SK-N-SH treated with all-trans-retinoic acid at 6 μM for 48 hours (cell line): ENCODE data around the gene SLC8B1.

Experiments used
- ARNTL ChIP-seq: fragments of 450-650 bp; formaldehyde crosslinking; IDR thresholded peaks from 2 replicates; pipeline ENCODE4 v1.5.0; 2020; ENCODE audit warnings: low read depth, mild to moderate bottlenecking, moderate library complexity, borderline replicate concordance
- ESRRG ChIP-seq: fragments of 250-450 bp; sonication (Bioruptor Pico); IDR thresholded peaks from 2 replicates; pipeline ENCODE4 v1.6.1; 2021; ENCODE audit warnings: mild to moderate bottlenecking
- GLIS3 ChIP-seq: fragments of 250-450 bp; sonication (Bioruptor Pico); IDR thresholded peaks from 2 replicates; pipeline ENCODE4 v1.5.0; 2020; ENCODE audit warnings: mild to moderate bottlenecking, moderate library complexity
- ISL1 ChIP-seq: fragments of 250-450 bp; sonication (Bioruptor Pico); IDR thresholded peaks from 2 replicates; pipeline ENCODE4 v2.1.2; 2022; ENCODE audit warnings: mild to moderate bottlenecking, moderate library complexity
- OSR1 ChIP-seq: fragments of 250-450 bp; sonication (Bioruptor Pico); IDR thresholded peaks from 2 replicates; pipeline ENCODE4 v1.8.0; 2022; ENCODE audit warnings: moderate library complexity, mild to moderate bottlenecking, inconsistent platforms
- PPARA ChIP-seq: fragments of 250-450 bp; sonication (Bioruptor Pico); IDR thresholded peaks from 2 replicates; pipeline ENCODE4 v1.5.0; 2020; ENCODE audit warnings: mild to moderate bottlenecking, borderline replicate concordance
- ZFP3 ChIP-seq: fragments of 250-450 bp; sonication (Bioruptor Pico); IDR thresholded peaks from 2 replicates; pipeline ENCODE4 v1.5.0; 2020; ENCODE audit warnings: mild to moderate bottlenecking, moderate library complexity
- ZFP30 ChIP-seq: fragments of 450-650 bp; formaldehyde crosslinking; IDR thresholded peaks from 2 replicates; pipeline ENCODE4 v1.5.0; 2022; ENCODE audit warnings: mild to moderate bottlenecking, moderate library complexity
- ZNF565 ChIP-seq: fragments of 450-650 bp; formaldehyde crosslinking; conservative IDR thresholded peaks from 2 replicates; pipeline ENCODE4 v1.5.0; 2020; ENCODE audit warnings: low read depth, mild to moderate bottlenecking, moderate library complexity
- TF ChIP-seq, protein P1 (sequence below): fragments of 250-450 bp; sonication (Bioruptor Pico); IDR thresholded peaks from 2 replicates; pipeline ENCODE4 v1.8.0; 2020; ENCODE audit warnings: mild to moderate bottlenecking, moderate library complexity, borderline replicate concordance
- TF ChIP-seq, protein P2 (sequence below): fragments of 250-450 bp; sonication (Bioruptor Pico); IDR thresholded peaks from 2 replicates; pipeline ENCODE4 v1.5.1; 2020; ENCODE audit warnings: low read depth, mild to moderate bottlenecking, moderate library complexity
- TF ChIP-seq, protein P3 (sequence below): fragments of 250-450 bp; sonication (Bioruptor Pico); IDR thresholded peaks from 2 replicates; pipeline ENCODE4 v1.5.1; 2021; ENCODE audit warnings: mild to moderate bottlenecking, moderate library complexity
- TF ChIP-seq, protein P4 (sequence below): fragments of 250-450 bp; sonication (Bioruptor Pico); IDR thresholded peaks from 2 replicates; pipeline ENCODE4 v1.5.0; 2020; ENCODE audit warnings: mild to moderate bottlenecking, moderate library complexity

DNA sequence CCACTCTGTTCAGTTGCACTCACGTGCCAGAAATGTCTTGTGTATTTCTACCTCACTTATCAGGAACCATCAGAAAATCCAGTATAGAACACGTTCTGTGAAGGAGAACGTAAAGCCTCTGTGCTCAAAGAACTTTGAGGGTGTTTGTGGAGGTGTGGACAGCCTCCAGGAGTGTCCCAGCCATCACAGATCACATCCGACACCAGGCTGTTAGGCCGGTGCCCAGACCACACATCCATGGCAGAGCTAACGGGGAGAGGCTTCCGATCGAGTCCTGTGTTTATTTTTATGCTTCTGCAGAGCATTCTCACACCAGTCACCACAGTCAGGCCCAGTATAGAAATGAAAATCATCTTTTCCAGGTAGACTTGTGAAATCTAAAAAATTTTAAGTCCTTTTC is 60.1 kb downstream of the SLC8B1 start:
- TF ChIP-seq OSR1 (no peak), ARNTL (no peak), ZFP30 (CRISPR knock-in tag) (no peak), ISL1 (CRISPR knock-in tag) (no peak), ZFP3 (CRISPR knock-in tag) (no peak), GLIS3 (CRISPR knock-in tag) (no peak), ZNF565 (CRISPR knock-in tag) (no peak), ESRRG (CRISPR knock-in tag) (no peak), PPARA (CRISPR knock-in tag) (no peak)
- TF ChIP-seq, protein P1, sequence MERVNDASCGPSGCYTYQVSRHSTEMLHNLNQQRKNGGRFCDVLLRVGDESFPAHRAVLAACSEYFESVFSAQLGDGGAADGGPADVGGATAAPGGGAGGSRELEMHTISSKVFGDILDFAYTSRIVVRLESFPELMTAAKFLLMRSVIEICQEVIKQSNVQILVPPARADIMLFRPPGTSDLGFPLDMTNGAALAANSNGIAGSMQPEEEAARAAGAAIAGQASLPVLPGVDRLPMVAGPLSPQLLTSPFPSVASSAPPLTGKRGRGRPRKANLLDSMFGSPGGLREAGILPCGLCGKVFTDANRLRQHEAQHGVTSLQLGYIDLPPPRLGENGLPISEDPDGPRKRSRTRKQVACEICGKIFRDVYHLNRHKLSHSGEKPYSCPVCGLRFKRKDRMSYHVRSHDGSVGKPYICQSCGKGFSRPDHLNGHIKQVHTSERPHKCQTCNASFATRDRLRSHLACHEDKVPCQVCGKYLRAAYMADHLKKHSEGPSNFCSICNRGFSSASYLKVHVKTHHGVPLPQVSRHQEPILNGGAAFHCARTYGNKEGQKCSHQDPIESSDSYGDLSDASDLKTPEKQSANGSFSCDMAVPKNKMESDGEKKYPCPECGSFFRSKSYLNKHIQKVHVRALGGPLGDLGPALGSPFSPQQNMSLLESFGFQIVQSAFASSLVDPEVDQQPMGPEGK (CRISPR knock-in tag), result no peak
- TF ChIP-seq, protein P2, sequence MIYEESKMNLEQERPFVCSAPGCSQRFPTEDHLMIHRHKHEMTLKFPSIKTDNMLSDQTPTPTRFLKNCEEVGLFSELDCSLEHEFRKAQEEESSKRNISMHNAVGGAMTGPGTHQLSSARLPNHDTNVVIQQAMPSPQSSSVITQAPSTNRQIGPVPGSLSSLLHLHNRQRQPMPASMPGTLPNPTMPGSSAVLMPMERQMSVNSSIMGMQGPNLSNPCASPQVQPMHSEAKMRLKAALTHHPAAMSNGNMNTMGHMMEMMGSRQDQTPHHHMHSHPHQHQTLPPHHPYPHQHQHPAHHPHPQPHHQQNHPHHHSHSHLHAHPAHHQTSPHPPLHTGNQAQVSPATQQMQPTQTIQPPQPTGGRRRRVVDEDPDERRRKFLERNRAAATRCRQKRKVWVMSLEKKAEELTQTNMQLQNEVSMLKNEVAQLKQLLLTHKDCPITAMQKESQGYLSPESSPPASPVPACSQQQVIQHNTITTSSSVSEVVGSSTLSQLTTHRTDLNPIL (CRISPR knock-in tag), result no peak
- TF ChIP-seq, protein P3, sequence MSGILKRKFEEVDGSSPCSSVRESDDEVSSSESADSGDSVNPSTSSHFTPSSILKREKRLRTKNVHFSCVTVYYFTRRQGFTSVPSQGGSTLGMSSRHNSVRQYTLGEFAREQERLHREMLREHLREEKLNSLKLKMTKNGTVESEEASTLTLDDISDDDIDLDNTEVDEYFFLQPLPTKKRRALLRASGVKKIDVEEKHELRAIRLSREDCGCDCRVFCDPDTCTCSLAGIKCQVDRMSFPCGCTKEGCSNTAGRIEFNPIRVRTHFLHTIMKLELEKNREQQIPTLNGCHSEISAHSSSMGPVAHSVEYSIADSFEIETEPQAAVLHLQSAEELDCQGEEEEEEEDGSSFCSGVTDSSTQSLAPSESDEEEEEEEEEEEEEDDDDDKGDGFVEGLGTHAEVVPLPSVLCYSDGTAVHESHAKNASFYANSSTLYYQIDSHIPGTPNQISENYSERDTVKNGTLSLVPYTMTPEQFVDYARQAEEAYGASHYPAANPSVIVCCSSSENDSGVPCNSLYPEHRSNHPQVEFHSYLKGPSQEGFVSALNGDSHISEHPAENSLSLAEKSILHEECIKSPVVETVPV, result no peak
- TF ChIP-seq, protein P4, sequence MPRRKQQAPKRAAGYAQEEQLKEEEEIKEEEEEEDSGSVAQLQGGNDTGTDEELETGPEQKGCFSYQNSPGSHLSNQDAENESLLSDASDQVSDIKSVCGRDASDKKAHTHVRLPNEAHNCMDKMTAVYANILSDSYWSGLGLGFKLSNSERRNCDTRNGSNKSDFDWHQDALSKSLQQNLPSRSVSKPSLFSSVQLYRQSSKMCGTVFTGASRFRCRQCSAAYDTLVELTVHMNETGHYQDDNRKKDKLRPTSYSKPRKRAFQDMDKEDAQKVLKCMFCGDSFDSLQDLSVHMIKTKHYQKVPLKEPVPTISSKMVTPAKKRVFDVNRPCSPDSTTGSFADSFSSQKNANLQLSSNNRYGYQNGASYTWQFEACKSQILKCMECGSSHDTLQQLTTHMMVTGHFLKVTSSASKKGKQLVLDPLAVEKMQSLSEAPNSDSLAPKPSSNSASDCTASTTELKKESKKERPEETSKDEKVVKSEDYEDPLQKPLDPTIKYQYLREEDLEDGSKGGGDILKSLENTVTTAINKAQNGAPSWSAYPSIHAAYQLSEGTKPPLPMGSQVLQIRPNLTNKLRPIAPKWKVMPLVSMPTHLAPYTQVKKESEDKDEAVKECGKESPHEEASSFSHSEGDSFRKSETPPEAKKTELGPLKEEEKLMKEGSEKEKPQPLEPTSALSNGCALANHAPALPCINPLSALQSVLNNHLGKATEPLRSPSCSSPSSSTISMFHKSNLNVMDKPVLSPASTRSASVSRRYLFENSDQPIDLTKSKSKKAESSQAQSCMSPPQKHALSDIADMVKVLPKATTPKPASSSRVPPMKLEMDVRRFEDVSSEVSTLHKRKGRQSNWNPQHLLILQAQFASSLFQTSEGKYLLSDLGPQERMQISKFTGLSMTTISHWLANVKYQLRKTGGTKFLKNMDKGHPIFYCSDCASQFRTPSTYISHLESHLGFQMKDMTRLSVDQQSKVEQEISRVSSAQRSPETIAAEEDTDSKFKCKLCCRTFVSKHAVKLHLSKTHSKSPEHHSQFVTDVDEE (CRISPR knock-in tag), result no peak
